K562 (cell line): ENCODE results near the gene GAPDH. TPM values are rescaled to one million over a fixed set of nuclear protein-coding genes. Genes with fewer than 3 reads are reported as not detected.

ENCODE experiments used
- ATAC-seq: fragments of 200-7000 bp; cut with Tn5 transposase; 3 replicates; pipeline ENCODE4 v1.9.1; 2020; ENCODE audit warnings: moderate library complexity
- BruUV-seq: library from RNA; stranded (reverse); fragments of 400-500 nt; replicated peaks from 2 replicates; lab custom pipeline; 2021; lab: Mats Ljungman, UMichigan
- CTCF ChIA-PET: fragments of 300-600 bp; formaldehyde crosslinking; extraction: SDS; loops from one replicate; lab custom pipeline; 2021; ENCODE audit warnings: low intra/inter-chr PET ratio; lab: Yijun Ruan, JAX
- POLR2A ChIA-PET: fragments of 300-600, 350-650 bp; sonication (Branson Sonifier 250); formaldehyde crosslinking; extraction: SDS; loops from one replicate; lab custom pipeline; 2021; ENCODE audit warnings: antibody characterized with exemption, inconsistent platforms; lab: Yijun Ruan, JAX
- DNase-seq, 4 experiments: peaks; one replicate each; pipeline versions ENCODE4 v3.0.0 to v3.0.0-alpha.2; 2011 to 2018; ENCODE audit warnings: low spot score in 3 of 4, mixed read lengths in 3 of 4; ENCODE audit errors: extremely low read depth in 1 of 4
- FAIRE-seq: peaks from 2 replicates; lab custom pipeline; 2011; peaks lifted over from hg19 to GRCh38; lab: Jason Lieb, UNC
- H2AFZ ChIP-seq: 2 replicates; pipeline ENCODE4 v1.6.0; 2011; ENCODE audit warnings: low read depth, low read length, control low read depth, inconsistent platforms
- H3K27ac ChIP-seq: fragments of 200-600 bp; 3 replicates; pipeline ENCODE4 v1.8.0; 2011; ENCODE audit warnings: low read depth, mild to moderate bottlenecking, control low read depth, inconsistent platforms, low read length, moderate library complexity, mixed read lengths; ENCODE audit errors: extremely low read depth
- H3K27me3 ChIP-seq, 2 experiments: fragments of 300-600 bp in 1 of 2; 2 replicates in 1 of 2; 3 replicates in 1 of 2; pipeline versions ENCODE4 v1.6.0 to v1.8.0; 2011; ENCODE audit warnings: inconsistent platforms in 2 of 2, low read length in 2 of 2, mild to moderate bottlenecking in 1 of 2, mixed read lengths in 1 of 2, moderate library complexity in 1 of 2; ENCODE audit not compliant: control insufficient read depth in 2 of 2, insufficient read depth in 2 of 2
- H3K36me3 ChIP-seq: fragments of 300-600 bp; 3 replicates; pipeline ENCODE4 v1.8.0; 2011; ENCODE audit warnings: mild to moderate bottlenecking, low read length, inconsistent platforms; ENCODE audit not compliant: control insufficient read depth, insufficient read depth
- H3K4me1 ChIP-seq, 2 experiments: fragments of 200-600 bp in 1 of 2; replicated peaks in 1 of 2; 2 replicates in 1 of 2; 3 replicates in 1 of 2; pipeline versions ENCODE4 v1.5.1 to v1.8.0; 2011; ENCODE audit warnings: inconsistent platforms in 2 of 2, low read length in 2 of 2, mild to moderate bottlenecking in 1 of 2, mixed read lengths in 1 of 2, moderate library complexity in 1 of 2; ENCODE audit not compliant: control insufficient read depth in 2 of 2, insufficient read depth in 2 of 2
- H3K4me2 ChIP-seq: 2 replicates; pipeline ENCODE4 v1.6.1; 2011; ENCODE audit warnings: low read length, control low read depth, inconsistent platforms, mixed read lengths; ENCODE audit not compliant: insufficient read depth
- H3K4me3 ChIP-seq: fragments of 200-600 bp; sonication (generic), shearing (Covaris generic); 2 replicates; pipeline ENCODE4 v1.5.1; 2016; ENCODE audit warnings: control low read depth, inconsistent platforms
- H3K79me2 ChIP-seq: fragments of 200-600 bp; 3 replicates; pipeline ENCODE4 v1.8.0; 2011; ENCODE audit warnings: low read length, inconsistent platforms; ENCODE audit not compliant: control insufficient read depth, insufficient read depth
- H3K9ac ChIP-seq, 2 experiments: 2 replicates each; pipeline versions ENCODE4 v1.6.0 to v1.6.1; 2011; ENCODE audit warnings: low read depth in 2 of 2, low read length in 2 of 2, control low read depth in 1 of 2, inconsistent platforms in 1 of 2, mild to moderate bottlenecking in 1 of 2, mixed read lengths in 1 of 2; ENCODE audit not compliant: insufficient read depth in 1 of 2
- H3K9me1 ChIP-seq: one replicate; pipeline ENCODE4 v1.6.0; 2011; ENCODE audit warnings: inconsistent platforms, mild to moderate bottlenecking, low read length, moderate library complexity; ENCODE audit not compliant: control insufficient read depth, insufficient read depth
- H3K9me3 ChIP-seq: replicated peaks from 2 replicates; pipeline ENCODE4 v1.5.1; 2011; ENCODE audit warnings: low read depth, low read length, inconsistent platforms; ENCODE audit not compliant: control insufficient read depth, insufficient read depth
- H4K20me1 ChIP-seq: replicated peaks from 2 replicates; pipeline ENCODE4 v1.6.1; 2011; ENCODE audit warnings: low read length, inconsistent platforms, mixed read lengths; ENCODE audit not compliant: control insufficient read depth, insufficient read depth
- CC2D1A ChIP-seq: fragments of 450-650 bp; IDR thresholded peaks from 2 replicates; pipeline ENCODE4 v1.6.1; 2017; ENCODE audit warnings: mild to moderate bottlenecking
- GATAD2A ChIP-seq: fragments of 450-650 bp; IDR thresholded peaks from 2 replicates; pipeline ENCODE4 v1.6.1; 2017
- ILF3 ChIP-seq: fragments of 450-650 bp; IDR thresholded peaks from 2 replicates; pipeline ENCODE4 v1.6.1; 2018; ENCODE audit warnings: antibody characterized with exemption, mild to moderate bottlenecking, moderate library complexity, borderline replicate concordance
- MCM3 ChIP-seq: fragments of 450-650 bp; IDR thresholded peaks from 2 replicates; pipeline ENCODE4 v1.6.1; 2016
- RFX1 ChIP-seq: fragments of 450-650 bp; IDR thresholded peaks from 2 replicates; pipeline ENCODE4 v1.6.1; 2016; ENCODE audit warnings: mild to moderate bottlenecking, moderate library complexity
- SAFB2 ChIP-seq: fragments of 200-400 bp; formaldehyde crosslinking; IDR thresholded peaks from 2 replicates; pipeline ENCODE4 v1.6.1; 2018; ENCODE audit warnings: borderline replicate concordance, low read length, low read depth, moderate library complexity; ENCODE audit not compliant: severe bottlenecking
- SMARCE1 ChIP-seq: fragments of 450-650 bp; IDR thresholded peaks from 2 replicates; pipeline ENCODE4 v1.7.1; 2016; ENCODE audit warnings: mild to moderate bottlenecking
- SRSF9 ChIP-seq: fragments of 200-400 bp; formaldehyde crosslinking; IDR thresholded peaks from 2 replicates; pipeline ENCODE4 v1.6.1; 2017; ENCODE audit warnings: low read depth, low read length, borderline replicate concordance
- ZFP30 ChIP-seq: fragments of 250-450 bp; sonication (Bioruptor Pico); IDR thresholded peaks from 2 replicates; pipeline ENCODE4 v1.8.0; 2022; ENCODE audit warnings: moderate library complexity, mild to moderate bottlenecking, inconsistent platforms, borderline replicate concordance
- ZNF253 ChIP-seq: fragments of 250-450 bp; sonication (Bioruptor Pico); conservative IDR thresholded peaks from 2 replicates; pipeline ENCODE4 v1.6.1; 2021; ENCODE audit warnings: mild to moderate bottlenecking
- ZNF584 ChIP-seq: fragments of 200-800 bp; sonication (Bioruptor generic); IDR thresholded peaks from 2 replicates; pipeline ENCODE4 v1.6.1; 2016; ENCODE audit warnings: low read depth, mild to moderate bottlenecking, missing genetic modification characterization, missing compliant biosample characterization
- ZNF830 ChIP-seq: fragments of 250-450 bp; sonication (Bioruptor Pico); IDR thresholded peaks from 2 replicates; pipeline ENCODE4 v1.5.0; 2021; ENCODE audit warnings: mild to moderate bottlenecking
- WGBS: fragments of 100-300 bp; shearing (Covaris generic); methylation state at CpG from one replicate; pipeline ENCODE4 v1.1.6; 2016; ENCODE audit warnings: low coverage, mixed read lengths; ENCODE audit not compliant: insufficient coverage; ENCODE audit errors: missing lambda C conversion rate; 5-methylcytosine and 5-hydroxymethylcytosine counted together
- in situ Hi-C: fragments of 300-500 bp; cut with MboI; formaldehyde crosslinking; loops from 4 replicates; pipeline ENCODE4 v1.15.0; 2018; ENCODE audit warnings: inconsistent platforms, mixed read lengths
- intact Hi-C: fragments of 100-400 bp; cut with micrococcal nuclease; formaldehyde crosslinking; loops from 2 replicates; pipeline ENCODE4 v1.14.2; 2022
- polyA plus RNA-seq, 8 experiments: library from polyadenylated mRNA; depleted of rRNA in 4 of 8; stranded (reverse) in 5 of 8; unstranded in 3 of 8; fragments of >200 nt; fragmentation: Nextera tagmentation in 2 of 8; fragmentation: Illumina TruSeq in 1 of 8; extraction: Ambion mirVana in 2 of 8; extraction: Trizol in 1 of 8; gene quantifications; 2 replicates each; pipeline versions ENCODE4 v1.2.1 to v1.2.3, GENCODE V29; 2011 to 2014; ENCODE audit warnings: inconsistent platforms in 1 of 8, missing spikeins in 1 of 8
- total RNA-seq, 7 experiments: library from RNA; depleted of rRNA in 6 of 7; stranded (reverse); fragments of >200 nt in 6 of 7; fragmentation: Illumina TruSeq in 2 of 7; extraction: Trizol in 2 of 7; gene quantifications; 2 replicates each; pipeline versions ENCODE4 v1.2.1 to v1.2.3, GENCODE V29; 2011 to 2021; ENCODE audit warnings: low replicate concordance in 1 of 7
- TF ChIP-seq, protein P1 (sequence below): sonication (generic); formaldehyde crosslinking; IDR thresholded peaks from 2 replicates; pipeline ENCODE4 v1.8.0; 2022; ENCODE audit warnings: mild to moderate bottlenecking, missing genetic modification reagents
- TF ChIP-seq, protein P2 (sequence below): fragments of 250-450 bp; sonication (Bioruptor Pico); IDR thresholded peaks from 2 replicates; pipeline ENCODE4 v1.5.0; 2022; ENCODE audit warnings: mild to moderate bottlenecking
- TF ChIP-seq, protein P3 (sequence below): fragments of 250-450 bp; sonication (Bioruptor Pico); IDR thresholded peaks from 2 replicates; pipeline ENCODE4 v1.5.0; 2021

Gene GAPDH
- total and polyA plus RNA-seq, 9 of the 15 experiments (the other 6 are each of a cell fraction or from before 2014, with no cell fraction given) = 2,206 to 6,793 (median 4,217) TPM

DNA sequence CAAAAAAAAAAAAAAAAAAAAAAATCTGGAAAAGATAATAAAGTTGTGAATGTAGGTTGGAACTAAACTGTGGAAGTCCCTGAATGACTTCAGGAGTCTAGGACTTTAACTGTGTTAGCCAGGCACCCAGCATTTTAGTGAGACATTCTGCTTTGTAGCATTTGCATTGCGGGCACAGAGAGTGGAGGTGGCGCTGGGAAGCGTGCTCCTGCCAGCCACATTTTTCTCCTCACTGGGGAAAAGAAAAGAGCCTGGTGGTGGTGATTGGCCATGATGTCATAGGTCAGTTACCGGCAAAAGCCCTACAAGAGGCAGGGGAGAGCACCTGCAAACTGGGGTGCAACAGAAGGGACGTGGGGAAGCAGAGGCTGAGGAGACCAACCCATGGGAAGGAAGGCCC is 9.7 kb upstream of the GAPDH start:
- no peak overlapping the region for H3K9ac ChIP-seq
- no peak overlapping the region for H3K27ac ChIP-seq
- H2AFZ ChIP-seq = no peak overlapping the region
- no peaks in the 10 kb centered on the region for H4K20me1 ChIP-seq
- ChIA-PET POLR2A (interaction anchor here (0.7 to 1.1 kb wide), 2 partner anchors 9 to 11 kb away, joined by 3 to 4 read pairs; no protein-coding TSS in a partner anchor), CTCF (no interaction called here)
- H3K79me2 ChIP-seq = no peaks in the 10 kb centered on the region
- DNase-seq = no peak
- no peaks in the 10 kb centered on the region for H3K27me3 ChIP-seq
- WGBS = 94% methylated on average over 5 of the region's 5 CpGs
- H3K4me3 ChIP-seq = no peak overlapping the region
- H3K4me2 ChIP-seq = no peak overlapping the region
- no TSS peak for BruUV-seq
- no peaks in the 10 kb centered on the region for H3K4me1 ChIP-seq
- in situ Hi-C loops = no loop called here
- peaks cover 99% of the 10 kb centered on the region for H3K36me3 ChIP-seq
- FAIRE-seq = no peak
- no peak for TF ChIP-seq ILF3
- no peak for TF ChIP-seq ZFP30 (CRISPR knock-in tag)
- TF ChIP-seq ZNF584 (CRISPR knock-in tag) = no peak
- no peak for TF ChIP-seq SAFB2
- H3K9me3 ChIP-seq = no peaks in the 10 kb centered on the region
- H3K9me1 ChIP-seq = no peaks in the 10 kb centered on the region
- ATAC-seq = no peak
- intact Hi-C loops = no loop called here

DNA sequence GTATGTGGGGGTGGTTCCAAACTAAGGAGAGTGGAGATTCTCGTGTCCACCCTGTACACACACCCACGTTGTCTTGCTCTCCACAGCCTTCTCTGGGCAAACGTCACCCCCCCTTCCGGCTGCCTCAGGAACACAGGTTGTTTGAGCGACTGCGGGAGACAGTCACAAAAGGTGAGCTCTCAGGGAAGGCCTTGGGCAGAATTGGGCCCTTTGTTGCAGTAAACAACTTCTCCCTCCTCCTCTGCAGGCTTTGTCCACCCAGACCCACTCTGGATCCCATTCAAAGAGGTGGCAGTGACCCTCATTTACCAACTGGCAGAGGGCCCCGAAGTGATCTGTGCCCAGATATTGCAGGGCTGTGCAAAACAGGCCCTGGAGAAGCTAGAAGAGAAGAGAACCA is 8.1 kb upstream of the GAPDH start:
- no peaks in the 10 kb centered on the region for H4K20me1 ChIP-seq
- no peak overlapping the region for H3K27ac ChIP-seq
- no peaks in the 10 kb centered on the region for H3K9me1 ChIP-seq
- intact Hi-C loops (no loop called here), in situ Hi-C loops (no loop called here)
- FAIRE-seq (no peak), ATAC-seq (no peak), DNase-seq (no peak)
- peaks cover 100% of the 10 kb centered on the region for H3K36me3 ChIP-seq
- no peak overlapping the region for H3K4me3 ChIP-seq
- no peaks in the 10 kb centered on the region for H3K79me2 ChIP-seq
- 94% methylated on average over 3 of the region's 7 CpGs for WGBS
- H3K4me1 ChIP-seq = no peaks in the 10 kb centered on the region
- H3K9ac ChIP-seq = no peak overlapping the region; a peak in 1 of 4 replicates
- no peak overlapping the region for H2AFZ ChIP-seq
- ChIA-PET POLR2A (interaction anchor here (0.6 to 0.7 kb wide), 3 partner anchors 20 to 102 kb away, joined by 3 read pairs; no protein-coding TSS in a partner anchor), CTCF (no interaction called here)
- no peak overlapping the region for H3K4me2 ChIP-seq
- no peaks in the 10 kb centered on the region for H3K9me3 ChIP-seq
- BruUV-seq = TSS peak; percentile 19
- no peaks in the 10 kb centered on the region for H3K27me3 ChIP-seq
- TF ChIP-seq ZNF830 (CRISPR knock-in tag) (no peak), MCM3 (no peak), SMARCE1 (no peak), GATAD2A (no peak), ZNF253 (CRISPR knock-in tag) (no peak), CC2D1A (no peak), SRSF9 (no peak), RFX1 (no peak)
- TF ChIP-seq, protein P1, sequence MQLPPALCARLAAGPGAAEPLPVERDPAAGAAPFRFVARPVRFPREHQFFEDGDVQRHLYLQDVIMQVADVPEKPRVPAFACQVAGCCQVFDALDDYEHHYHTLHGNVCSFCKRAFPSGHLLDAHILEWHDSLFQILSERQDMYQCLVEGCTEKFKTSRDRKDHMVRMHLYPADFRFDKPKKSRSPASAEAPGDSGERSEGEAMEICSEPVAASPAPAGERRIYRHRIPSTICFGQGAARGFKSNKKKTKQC (CRISPR knock-in tag) = no peak
- TF ChIP-seq, protein P2, sequence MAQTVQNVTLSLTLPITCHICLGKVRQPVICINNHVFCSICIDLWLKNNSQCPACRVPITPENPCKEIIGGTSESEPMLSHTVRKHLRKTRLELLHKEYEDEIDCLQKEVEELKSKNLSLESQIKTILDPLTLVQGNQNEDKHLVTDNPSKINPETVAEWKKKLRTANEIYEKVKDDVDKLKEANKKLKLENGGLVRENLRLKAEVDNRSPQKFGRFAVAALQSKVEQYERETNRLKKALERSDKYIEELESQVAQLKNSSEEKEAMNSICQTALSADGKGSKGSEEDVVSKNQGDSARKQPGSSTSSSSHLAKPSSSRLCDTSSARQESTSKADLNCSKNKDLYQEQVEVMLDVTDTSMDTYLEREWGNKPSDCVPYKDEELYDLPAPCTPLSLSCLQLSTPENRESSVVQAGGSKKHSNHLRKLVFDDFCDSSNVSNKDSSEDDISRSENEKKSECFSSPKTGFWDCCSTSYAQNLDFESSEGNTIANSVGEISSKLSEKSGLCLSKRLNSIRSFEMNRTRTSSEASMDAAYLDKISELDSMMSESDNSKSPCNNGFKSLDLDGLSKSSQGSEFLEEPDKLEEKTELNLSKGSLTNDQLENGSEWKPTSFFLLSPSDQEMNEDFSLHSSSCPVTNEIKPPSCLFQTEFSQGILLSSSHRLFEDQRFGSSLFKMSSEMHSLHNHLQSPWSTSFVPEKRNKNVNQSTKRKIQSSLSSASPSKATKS (CRISPR knock-in tag) = no peak
- TF ChIP-seq, protein P3, sequence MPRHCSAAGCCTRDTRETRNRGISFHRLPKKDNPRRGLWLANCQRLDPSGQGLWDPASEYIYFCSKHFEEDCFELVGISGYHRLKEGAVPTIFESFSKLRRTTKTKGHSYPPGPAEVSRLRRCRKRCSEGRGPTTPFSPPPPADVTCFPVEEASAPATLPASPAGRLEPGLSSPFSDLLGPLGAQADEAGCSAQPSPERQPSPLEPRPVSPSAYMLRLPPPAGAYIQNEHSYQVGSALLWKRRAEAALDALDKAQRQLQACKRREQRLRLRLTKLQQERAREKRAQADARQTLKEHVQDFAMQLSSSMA (CRISPR knock-in tag) = no peak
